ENCODE results near the gene TPMT. TPM values are rescaled to one million over a fixed set of nuclear protein-coding genes. Genes with fewer than 3 reads are reported as not detected.
"Not testable (repeated sequence)": the region's sequence is repeated elsewhere in the genome, so short reads cannot be mapped to it uniquely, and the experiment has no call there.

TPMT gene
- total RNA-seq, 1 donor from 2014 or later = 11.0 TPM

- intact Hi-C loops (cut with DNase I) = no loop called here
- H3K9me3 ChIP-seq = no peaks in the 10 kb centered on the region
- H3K4me1 ChIP-seq = no peaks in the 10 kb centered on the region
- TF ChIP-seq, protein P1, sequence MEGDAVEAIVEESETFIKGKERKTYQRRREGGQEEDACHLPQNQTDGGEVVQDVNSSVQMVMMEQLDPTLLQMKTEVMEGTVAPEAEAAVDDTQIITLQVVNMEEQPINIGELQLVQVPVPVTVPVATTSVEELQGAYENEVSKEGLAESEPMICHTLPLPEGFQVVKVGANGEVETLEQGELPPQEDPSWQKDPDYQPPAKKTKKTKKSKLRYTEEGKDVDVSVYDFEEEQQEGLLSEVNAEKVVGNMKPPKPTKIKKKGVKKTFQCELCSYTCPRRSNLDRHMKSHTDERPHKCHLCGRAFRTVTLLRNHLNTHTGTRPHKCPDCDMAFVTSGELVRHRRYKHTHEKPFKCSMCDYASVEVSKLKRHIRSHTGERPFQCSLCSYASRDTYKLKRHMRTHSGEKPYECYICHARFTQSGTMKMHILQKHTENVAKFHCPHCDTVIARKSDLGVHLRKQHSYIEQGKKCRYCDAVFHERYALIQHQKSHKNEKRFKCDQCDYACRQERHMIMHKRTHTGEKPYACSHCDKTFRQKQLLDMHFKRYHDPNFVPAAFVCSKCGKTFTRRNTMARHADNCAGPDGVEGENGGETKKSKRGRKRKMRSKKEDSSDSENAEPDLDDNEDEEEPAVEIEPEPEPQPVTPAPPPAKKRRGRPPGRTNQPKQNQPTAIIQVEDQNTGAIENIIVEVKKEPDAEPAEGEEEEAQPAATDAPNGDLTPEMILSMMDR (IDR thresholded peaks at IDR 0.05) = no peak
- TF ChIP-seq POLR2AphosphoS5 (IDR thresholded peaks at IDR 0.05; ENCODE audit: insufficient read depth in 1 of 2, low read depth in 1 of 2) (no peak), POLR2A (IDR thresholded peaks at IDR 0.05) (no peak)
- H3K27me3 ChIP-seq = no peaks in the 10 kb centered on the region
- H3K36me3 ChIP-seq = peaks cover 0 to 3% of the 10 kb centered on the region in 2 donors
- H3K4me3 ChIP-seq = no peak overlapping the region
- H3K27ac ChIP-seq = no peak overlapping the region
- DNase-seq (ENCODE audit: extremely low spot score in 2 of 2) = no peak
These were observed 25.0 kb upstream of the TPMT start for GRCh38 chr6:18179770-18180356.

DNA sequence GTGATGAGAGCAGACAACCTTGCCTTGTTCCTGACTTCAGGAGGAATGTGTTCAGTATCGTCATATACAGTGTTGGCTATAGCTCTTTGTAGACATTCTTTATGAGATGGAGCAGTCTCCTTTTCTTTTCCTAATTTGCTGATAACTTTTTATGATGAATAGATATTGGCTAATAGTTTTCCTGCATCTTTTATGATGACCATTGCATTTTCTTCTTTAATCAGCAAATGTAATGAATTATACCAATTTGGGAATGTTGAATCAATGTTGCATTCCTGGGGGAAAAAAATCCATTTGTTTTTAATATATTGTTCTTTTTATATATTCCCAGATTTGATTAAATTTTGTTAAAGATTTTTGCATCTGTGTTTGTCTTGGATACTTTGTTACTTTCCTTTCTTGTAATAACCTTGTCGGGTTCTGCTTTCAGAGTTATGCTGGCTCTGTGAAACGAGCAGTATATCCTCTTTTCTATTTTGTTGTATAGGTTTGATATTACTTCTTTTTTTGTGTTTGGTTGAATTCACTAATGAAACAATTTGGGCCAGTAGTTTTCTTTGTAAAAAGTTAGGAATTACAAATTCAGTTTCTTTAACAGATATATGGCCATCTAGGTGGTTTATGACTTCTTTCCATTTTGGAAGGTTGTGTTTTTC is 24.2 kb upstream of the TPMT start:
- no peak overlapping the region for H3K27ac ChIP-seq
- no peaks in the 10 kb centered on the region for H3K4me1 ChIP-seq
- peaks cover 0 to 11% of the 10 kb centered on the region in 2 donors for H3K36me3 ChIP-seq
- no peaks in the 10 kb centered on the region for H3K27me3 ChIP-seq
- H3K4me3 ChIP-seq = no peak overlapping the region
- intact Hi-C loops (cut with DNase I) = no loop called here
- TF ChIP-seq, protein P1 (IDR thresholded peaks at IDR 0.05) = no peak
- TF ChIP-seq POLR2AphosphoS5 (IDR thresholded peaks at IDR 0.05; ENCODE audit: insufficient read depth in 1 of 2, low read depth in 1 of 2) (no peak), POLR2A (IDR thresholded peaks at IDR 0.05) (no peak)
- no peaks in the 10 kb centered on the region for H3K9me3 ChIP-seq
- no peak for DNase-seq (ENCODE audit: extremely low spot score in 2 of 2)

DNA sequence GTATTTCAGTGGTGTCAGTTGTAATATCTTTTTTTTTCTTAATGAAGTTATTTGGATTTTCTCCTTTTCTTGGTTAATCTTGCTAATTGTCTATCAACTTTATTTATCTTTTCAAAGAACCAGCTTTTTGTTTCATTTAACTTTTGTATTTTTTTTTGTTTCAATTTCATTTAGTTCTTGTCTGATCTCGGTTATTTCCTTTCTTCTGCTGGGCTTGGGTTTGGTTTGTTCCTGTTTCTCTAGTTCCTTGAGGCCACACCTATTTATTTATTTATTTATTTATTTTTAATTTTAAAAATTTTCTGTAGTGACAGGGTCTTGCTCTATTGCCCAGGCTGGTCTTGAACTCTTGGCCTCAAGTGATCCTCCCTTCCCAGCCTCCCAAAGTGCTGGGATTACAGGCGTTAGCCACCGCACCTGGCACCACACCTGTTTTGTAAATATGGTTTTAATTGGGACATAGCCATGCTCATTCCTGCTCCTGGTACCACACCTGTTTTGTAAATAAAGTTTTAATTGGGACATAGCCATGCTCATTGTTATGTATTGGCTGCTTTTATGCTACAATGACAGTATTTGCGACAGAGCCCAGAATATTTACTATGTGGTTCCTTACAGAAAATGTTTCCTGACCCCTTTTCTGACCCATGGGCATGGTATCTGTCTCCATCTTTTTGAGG is 22.5 kb upstream of the TPMT start:
- no peaks in the 10 kb centered on the region for H3K27me3 ChIP-seq
- no peak overlapping the region for H3K27ac ChIP-seq
- DNase-seq (ENCODE audit: extremely low spot score in 2 of 2) = no peak
- no peak overlapping the region for H3K4me3 ChIP-seq
- no peaks in the 10 kb centered on the region for H3K4me1 ChIP-seq
- H3K36me3 ChIP-seq = peaks cover 0 to 18% of the 10 kb centered on the region in 2 donors
- TF ChIP-seq POLR2AphosphoS5 (IDR thresholded peaks at IDR 0.05; ENCODE audit: insufficient read depth in 1 of 2, low read depth in 1 of 2) (no peak), POLR2A (IDR thresholded peaks at IDR 0.05) (no peak)
- TF ChIP-seq, protein P1 (IDR thresholded peaks at IDR 0.05) = no peak
- no peaks in the 10 kb centered on the region for H3K9me3 ChIP-seq
- intact Hi-C loops (cut with DNase I) = no loop called here

- H3K9me3 ChIP-seq; H3K4me1 ChIP-seq; intact Hi-C loops (cut with DNase I); DNase-seq (ENCODE audit: extremely low spot score in 2 of 2); H3K27me3 ChIP-seq; H3K27ac ChIP-seq; H3K4me3 ChIP-seq: not testable (repeated sequence)
- H3K36me3 ChIP-seq = peaks cover 0 to 24% of the 10 kb centered on the region in 2 donors
These were observed 21.3 kb upstream of the TPMT start for GRCh38 chr6:18176198-18176597.

GRCh38 chr6:18171871-18172270 is 17.0 kb upstream of the TPMT start:
- DNase-seq (ENCODE audit: extremely low spot score in 2 of 2) = no peak
- TF ChIP-seq POLR2A (IDR thresholded peaks at IDR 0.05) = no peak
- TF ChIP-seq POLR2AphosphoS5 (IDR thresholded peaks at IDR 0.05; ENCODE audit: insufficient read depth in 1 of 2, low read depth in 1 of 2) = no peak
- Histone ChIP-seq H3K27me3 (no peaks in the 10 kb centered on the region), H3K4me3 (no peak overlapping the region), H3K4me1 (no peaks in the 10 kb centered on the region), H3K36me3 (peaks cover 0 to 33% of the 10 kb centered on the region in 2 donors), H3K9me3 (no peaks in the 10 kb centered on the region), H3K27ac (no peak overlapping the region)
- intact Hi-C loops (cut with DNase I) = no loop called here

DNA sequence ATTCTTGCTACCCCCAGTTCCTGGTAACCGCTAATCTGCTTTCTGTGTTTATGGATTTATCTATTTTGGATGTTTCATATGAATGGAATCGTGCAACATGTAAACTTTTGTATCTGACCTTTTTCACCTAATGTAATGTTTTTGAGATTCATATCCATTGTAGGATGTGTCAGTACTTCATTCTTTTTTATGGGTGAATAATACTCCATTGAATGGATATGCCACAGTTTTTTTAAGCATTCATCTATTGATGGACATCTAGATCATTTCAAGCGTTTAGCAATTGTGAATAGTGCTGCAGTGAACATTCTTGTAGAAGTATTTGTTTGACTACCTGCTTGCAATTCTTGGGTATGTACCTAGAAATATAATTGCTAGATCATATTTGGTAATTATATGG is 13.4 kb upstream of the TPMT start:
- H3K4me1 ChIP-seq = no peaks in the 10 kb centered on the region
- intact Hi-C loops (cut with DNase I) = no loop called here
- no peak overlapping the region for H3K27ac ChIP-seq
- H3K4me3 ChIP-seq = no peak overlapping the region
- no peaks in the 10 kb centered on the region for H3K27me3 ChIP-seq
- DNase-seq (ENCODE audit: extremely low spot score in 2 of 2) = no peak
- no peaks in the 10 kb centered on the region for H3K9me3 ChIP-seq
- peaks cover 0 to 32% of the 10 kb centered on the region in 2 donors for H3K36me3 ChIP-seq
- TF ChIP-seq, protein P1 (IDR thresholded peaks at IDR 0.05) = no peak
- no peak for TF ChIP-seq POLR2A (IDR thresholded peaks at IDR 0.05)

Measured in vagina (tissue), 2 donors.